Endothelial cell of umbilical vein (primary cell): ENCODE results near the gene MYO1G.

ENCODE experiments used
- CTCF ChIP-seq, 2 donors: IDR thresholded peaks; 1 replicate in 1 of 2; 2 replicates in 1 of 2; pipeline ENCODE4 v1.5.1; 2011; ENCODE audit warnings: low read length in 2 of 2, mild to moderate bottlenecking in 2 of 2, moderate library complexity in 2 of 2, control low read depth in 1 of 2, inconsistent platforms in 1 of 2, low read depth in 1 of 2; ENCODE audit not compliant: insufficient read depth in 1 of 2; ENCODE audit errors: extremely low read depth in 1 of 2
- EZH2 ChIP-seq: IDR thresholded peaks from 2 replicates; pipeline ENCODE4 v1.6.1; 2012; ENCODE audit warnings: borderline replicate concordance, low read depth, mild to moderate bottlenecking, moderate library complexity, low read length, inconsistent platforms; ENCODE audit not compliant: severe bottlenecking
- JUN ChIP-seq: IDR thresholded peaks from 2 replicates; pipeline ENCODE4 v1.6.1; 2011; ENCODE audit warnings: borderline replicate concordance, low read depth; ENCODE audit not compliant: insufficient read length, insufficient read depth
- POLR2A ChIP-seq: IDR thresholded peaks from 2 replicates; pipeline ENCODE4 v1.6.1; 2012; ENCODE audit warnings: low read depth, mild to moderate bottlenecking, control low read depth, low read length
- POLR2AphosphoS5 ChIP-seq: IDR thresholded peaks from 2 replicates; pipeline ENCODE4 v1.6.1; 2012; ENCODE audit warnings: low read depth, mild to moderate bottlenecking, control low read depth, low read length, moderate library complexity; ENCODE audit not compliant: insufficient read depth

- TF ChIP-seq CTCF (IDR thresholded peaks at IDR 0.05; ENCODE audit: extremely low read depth in 1 of 2, insufficient read depth in 1 of 2, low read depth in 1 of 2, low read length in 2 of 2) (no peak), POLR2A (no peak), EZH2 (no peak), JUN (no peak), POLR2AphosphoS5 (no peak)
Observed at GRCh38 chr7:44960011-44960580, 18.7 kb downstream of the MYO1G start.
